Measurements from ENCODE around the gene RIPK4.
"Not testable (repeated sequence)": the region's sequence is repeated elsewhere in the genome, so short reads cannot be mapped to it uniquely, and the experiment has no call there.

RIPK4 gene

DNA sequence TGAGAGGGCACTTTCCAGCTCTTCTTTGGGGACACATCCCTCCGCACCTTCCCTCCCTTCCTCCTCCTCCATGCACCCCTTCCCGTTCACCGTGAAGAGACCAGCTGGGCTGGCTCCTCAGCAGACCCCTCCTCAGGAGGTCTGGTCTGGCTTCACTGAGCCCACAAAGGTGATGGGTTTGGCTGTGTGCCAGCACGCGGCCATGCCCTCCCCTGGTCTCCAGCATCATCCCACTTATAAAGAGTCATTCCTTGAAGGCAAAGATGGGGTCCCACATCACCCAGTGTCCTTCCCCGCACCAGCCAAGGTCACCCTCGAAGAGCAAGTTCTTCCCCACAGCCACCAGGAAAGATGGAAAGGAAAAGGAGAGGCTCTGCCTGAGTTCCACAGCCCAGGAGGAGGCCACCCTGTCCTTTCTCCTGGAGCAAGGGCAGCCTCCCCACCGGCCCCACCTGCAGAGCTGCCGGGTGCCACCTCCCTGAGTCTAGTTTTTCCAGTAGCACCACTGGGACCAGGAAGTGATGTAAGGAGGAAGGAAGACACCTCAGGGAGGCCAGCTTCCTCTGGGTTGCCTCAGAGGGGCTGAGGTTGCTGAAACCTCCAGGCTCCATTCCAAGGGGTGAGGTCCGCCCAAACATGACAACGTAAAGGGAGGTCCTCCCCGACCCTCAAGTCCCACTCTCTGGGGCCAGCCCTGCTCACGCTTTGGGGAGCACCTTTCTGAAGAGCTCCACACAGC lies 32.7 kb downstream of the RIPK4 start:
- no peak for DNase-seq

DNA sequence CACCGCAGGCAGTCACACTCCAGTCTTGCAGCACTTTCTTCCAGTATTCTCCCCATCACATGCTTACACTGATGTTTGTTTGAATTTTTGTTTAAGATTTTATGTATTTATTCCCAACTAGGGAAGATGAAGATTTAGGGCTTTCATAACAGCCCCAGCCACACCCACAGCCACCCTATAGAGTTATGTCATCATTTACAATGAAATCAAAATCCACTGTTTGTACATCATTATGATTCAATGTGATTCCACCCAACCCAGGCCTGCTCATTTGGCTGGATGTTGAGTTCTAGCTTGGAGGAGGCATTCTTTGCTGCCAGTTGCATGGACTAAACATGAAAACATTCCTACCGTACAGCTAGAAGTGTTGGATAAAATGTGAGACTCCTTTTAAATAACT lies 35.8 kb downstream of the RIPK4 start:
- no peak for DNase-seq

- no peak for DNase-seq
Observed at GRCh38 chr21:41730367-41730765, 36.5 kb downstream of the RIPK4 start.

GRCh38 chr21:41729701-41730366 lies 37.0 kb downstream of the RIPK4 start:
- no peak for DNase-seq

GRCh38 chr21:41727784-41728763 lies 38.8 kb downstream of the RIPK4 start:
- no peak for DNase-seq

GRCh38 chr21:41726970-41727783 lies 39.7 kb downstream of the RIPK4 start:
- DNase-seq: no peak

DNA sequence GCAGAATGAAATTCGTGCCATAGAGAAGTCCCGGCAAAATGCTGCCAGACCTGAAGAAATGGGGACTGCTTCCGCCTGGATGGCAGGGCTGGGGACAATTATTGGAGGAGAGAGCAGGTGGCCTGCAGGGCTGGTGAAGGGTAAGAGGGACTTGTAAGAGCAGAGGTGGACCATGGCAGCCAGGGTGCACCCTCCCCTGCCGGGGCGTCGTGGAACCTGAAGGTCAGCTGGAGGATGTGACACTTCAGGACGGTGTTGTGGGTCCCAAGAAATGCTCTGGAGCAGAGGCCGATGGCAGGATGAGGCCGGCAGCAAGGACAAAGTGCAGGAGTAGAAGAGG lies 40.3 kb downstream of the RIPK4 start:
- no peak for DNase-seq

DNA sequence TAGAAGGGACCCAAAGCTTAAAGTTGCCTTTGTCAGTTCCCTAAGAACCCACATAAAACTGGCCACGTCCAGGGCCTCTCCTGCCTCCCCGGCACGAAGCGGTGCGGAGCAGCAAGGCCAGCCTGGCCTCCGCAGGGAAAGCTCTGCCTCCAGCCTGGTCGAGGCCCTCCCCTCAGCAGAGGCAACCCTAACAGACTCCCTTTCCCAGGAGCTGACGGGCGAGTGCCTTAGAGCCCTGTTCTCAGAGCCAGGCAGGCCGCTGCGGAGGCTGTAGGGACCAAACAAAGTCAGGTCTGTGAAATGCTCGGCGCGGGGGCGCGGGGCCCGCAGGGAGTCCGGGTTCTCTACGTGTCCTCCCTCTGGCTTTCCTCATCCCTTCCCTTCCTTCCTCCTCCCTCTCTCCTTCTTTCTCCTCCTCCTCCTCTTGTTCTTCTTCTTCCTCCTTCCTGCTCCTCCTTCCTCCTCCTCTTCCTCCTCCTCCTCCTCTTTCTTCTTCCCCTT lies 40.7 kb downstream of the RIPK4 start:
- no peak for DNase-seq

DNA sequence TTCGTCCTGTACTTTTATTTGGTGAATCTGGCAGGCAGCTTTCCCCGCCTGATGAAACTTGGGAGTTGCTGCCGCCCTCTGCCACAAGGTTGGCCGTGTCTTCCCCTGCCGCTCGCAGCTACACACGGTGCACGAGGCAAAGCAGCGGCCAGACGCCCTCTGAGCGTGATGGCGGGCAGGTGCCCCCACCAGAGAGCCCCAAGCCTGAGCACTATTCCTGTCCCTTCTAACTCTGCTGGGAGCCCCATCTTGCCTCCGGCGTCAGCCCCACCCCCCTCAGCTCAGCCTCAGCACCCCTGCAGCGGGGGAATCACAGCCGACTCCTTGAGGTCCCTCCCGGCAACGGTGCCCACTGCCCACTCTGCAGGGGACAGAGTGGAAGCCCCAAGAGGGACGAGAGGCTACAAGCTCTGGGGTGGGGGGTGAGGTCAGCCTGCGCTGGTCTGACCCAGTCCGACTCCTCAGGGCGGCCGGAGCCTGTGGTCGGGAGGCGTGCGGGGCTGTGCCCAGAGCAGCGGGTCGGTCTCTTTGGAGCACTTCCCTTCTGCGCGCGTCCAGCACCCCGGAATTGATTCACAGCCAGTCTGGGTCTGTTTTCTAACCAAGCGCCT lies 41.3 kb downstream of the RIPK4 start:
- DNase-seq: no peak

DNA sequence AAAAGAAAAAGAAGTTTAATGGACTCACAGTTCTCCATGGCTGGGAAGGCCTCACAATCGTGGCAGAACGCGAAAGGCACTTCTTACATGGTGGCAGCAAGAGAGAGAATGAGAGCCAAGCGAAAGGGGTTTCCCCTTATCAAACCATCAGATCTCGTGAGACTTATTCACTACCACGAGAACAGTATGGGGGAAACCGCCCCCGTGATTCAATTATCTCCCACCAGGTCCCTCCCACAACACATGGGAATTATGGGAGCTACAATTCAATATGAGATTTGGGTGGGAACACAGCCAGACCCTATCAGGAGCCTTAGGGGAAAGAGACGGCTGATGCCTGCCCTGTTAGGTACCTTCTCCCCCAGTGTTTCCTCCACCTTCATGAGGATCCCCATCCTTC lies 43.0 kb downstream of the RIPK4 start:
- not testable (repeated sequence) for DNase-seq

- DNase-seq: no peak
Observed at GRCh38 chr21:41722052-41723018, 44.5 kb downstream of the RIPK4 start.

DNA sequence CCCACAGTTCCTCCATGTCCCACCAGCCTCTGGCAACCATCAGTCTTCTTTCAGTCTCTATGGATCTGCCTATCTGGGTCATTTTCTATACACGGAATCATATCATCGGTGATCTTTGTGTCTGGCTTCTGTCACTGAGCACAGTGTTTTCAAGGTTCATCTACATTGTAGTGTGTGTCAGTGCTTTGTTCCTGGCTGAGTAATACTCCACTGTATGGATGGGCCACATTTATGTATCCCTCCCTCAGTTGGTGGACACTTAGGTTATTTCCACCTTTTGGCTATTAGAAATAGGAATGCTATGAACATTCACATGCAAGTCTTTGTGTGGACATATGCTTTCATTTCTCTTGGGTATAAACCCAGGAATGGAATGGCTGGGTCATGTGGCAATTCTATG lies 46.6 kb downstream of the RIPK4 start:
- no peak for DNase-seq

GRCh38 chr21:41719691-41720090 lies 47.2 kb downstream of the RIPK4 start:
- no peak for DNase-seq

- no peak for DNase-seq
Observed at GRCh38 chr21:41717573-41718330, 49.1 kb downstream of the RIPK4 start.

DNA sequence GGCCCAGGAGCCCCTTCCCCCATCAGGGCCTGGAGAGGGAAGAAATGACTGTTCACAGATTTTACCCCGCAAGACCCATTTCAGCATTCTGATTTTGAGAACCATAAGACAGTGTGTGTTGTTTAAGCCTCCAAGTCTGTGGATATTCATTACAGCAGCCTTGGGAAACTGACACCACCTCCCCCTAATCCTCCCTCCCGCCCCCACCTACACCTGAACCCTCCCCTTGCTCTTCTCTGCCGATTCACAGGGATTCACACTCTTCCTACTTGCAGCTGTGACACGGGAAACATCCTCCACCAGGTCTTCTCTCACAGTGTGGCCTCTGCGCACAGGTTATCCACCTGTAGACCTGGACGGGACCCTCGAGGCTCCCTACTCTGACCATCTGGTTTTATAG lies 50.1 kb downstream of the RIPK4 start:
- no peak for DNase-seq

DNA sequence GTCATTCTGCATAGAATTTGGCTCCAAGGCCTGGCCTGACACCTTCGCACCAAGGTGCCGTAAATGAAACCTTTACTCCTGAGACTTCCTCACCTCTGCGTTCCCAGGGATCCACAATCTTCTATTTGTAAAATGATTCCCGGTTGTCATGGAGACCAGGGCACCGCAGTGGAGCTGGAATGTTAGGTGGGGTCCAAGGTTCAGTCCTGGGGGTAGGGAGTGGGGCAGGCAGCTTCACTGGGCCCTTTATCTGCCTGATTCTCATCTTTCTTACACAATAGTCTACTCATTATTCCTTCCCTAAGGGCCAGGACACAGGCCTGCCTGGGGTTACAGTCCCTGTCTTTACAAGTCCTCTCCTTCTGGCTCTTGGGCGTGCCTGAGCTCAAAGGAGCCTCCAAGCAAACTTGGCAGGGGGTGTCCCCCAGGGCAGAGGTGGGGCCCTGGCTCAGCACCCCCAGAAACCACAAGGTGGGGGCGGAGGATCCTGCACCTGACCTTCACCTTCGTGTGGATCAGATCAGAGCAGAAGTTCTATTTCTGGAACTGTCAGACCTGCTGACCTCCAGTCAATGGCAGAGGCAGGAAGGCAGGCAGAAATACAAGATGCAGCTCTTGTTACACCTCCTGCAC lies 51.1 kb downstream of the RIPK4 start:
- no peak for DNase-seq

DNA sequence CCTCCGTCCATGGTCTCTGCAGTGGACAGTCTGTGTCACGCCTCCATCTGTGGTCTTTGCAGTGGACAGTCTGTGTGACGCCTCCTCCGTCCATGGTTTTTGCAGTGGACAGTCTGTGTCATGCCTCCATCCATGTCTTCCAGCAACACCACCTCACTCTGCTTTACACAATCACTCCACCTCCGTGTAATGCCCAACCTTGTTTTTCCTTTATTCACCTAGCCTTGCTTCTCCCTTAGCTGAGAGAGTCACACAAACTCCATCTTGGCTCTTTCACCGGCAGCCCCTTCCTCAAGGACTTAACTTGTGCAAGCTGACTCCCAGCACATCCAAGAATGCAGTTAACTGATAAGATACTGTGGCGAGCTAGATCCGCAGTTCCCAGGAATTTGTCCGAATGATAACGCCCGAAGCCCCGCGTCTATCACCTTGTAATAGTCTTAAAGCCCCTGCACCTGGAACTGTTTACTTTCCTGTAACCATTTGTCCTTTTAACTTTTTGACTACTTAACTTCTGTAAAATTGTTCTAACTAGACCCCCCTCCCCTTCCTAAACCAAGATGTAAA lies 52.5 kb downstream of the RIPK4 start:
- not testable (repeated sequence) for DNase-seq

DNA sequence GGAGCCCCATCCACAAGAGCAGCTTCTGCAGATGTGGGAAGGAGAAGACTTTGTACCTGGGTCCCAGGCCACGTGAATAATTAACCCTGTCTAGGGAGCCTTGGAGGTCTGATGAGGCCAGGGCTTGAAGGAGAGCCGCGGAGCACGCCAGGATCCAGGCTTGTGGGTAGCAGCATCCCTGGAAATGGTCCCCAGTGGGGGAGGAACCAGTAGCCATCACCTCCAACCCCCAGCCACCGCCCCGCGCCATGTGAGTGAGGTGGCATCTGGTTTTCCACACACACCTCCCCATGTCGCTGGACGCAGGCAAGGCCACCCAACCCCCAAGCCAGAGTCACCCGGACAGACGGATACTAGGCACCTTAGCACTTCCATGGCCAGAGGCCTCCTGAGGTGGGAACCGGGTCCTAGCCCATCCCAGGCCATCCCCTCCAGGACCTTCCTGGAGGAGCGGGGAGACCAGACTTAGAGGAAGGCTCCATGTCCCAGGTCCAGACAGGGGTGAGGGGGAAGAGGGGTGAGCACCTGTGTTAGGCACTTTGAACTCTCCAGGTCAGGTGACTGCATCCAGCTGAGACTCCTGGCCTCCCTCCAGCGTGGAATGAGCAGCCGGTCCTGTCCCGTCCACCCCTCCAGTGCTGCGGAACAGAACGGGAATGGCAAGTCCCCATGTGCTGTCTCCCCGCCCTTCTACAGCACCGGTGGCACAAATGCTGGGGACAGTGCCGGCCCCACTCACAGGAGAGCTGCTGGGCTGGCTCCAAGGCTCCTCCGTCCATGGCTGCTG lies 53.2 kb downstream of the RIPK4 start:
- no peak for DNase-seq
